Activated T-cell treated with anti-CD3 and anti-CD28 coated beads, Interleukin-2, amount 50 U/mL, for 4 hours (primary cell): ENCODE measurements around the gene NCKAP1. TPM values are rescaled to one million over a fixed set of nuclear protein-coding genes. Genes with fewer than 3 reads are reported as not detected.
"Not testable (repeated sequence)": the region's sequence is repeated elsewhere in the genome, so short reads cannot be mapped to it uniquely, and the experiment has no call there.

Experiments
- ATAC-seq, 2 donors: fragments of 200-7000 bp; cut with Tn5 transposase; one replicate each; pipeline ENCODE4 v1.10.0; 2021
- DNase-seq: peaks from one replicate; pipeline ENCODE4 v3.0.0-alpha.2; 2020
- H3K27me3 Mint-ChIP-seq: one replicate; pipeline ENCODE4 v1.8.0; 2021; ENCODE audit warnings: low read depth, mixed read lengths
- H3K36me3 Mint-ChIP-seq: one replicate; pipeline ENCODE4 v1.8.0; 2022; ENCODE audit warnings: mixed read lengths; ENCODE audit not compliant: insufficient read depth
- H3K4me1 Mint-ChIP-seq: one replicate; pipeline ENCODE4 v1.8.0; 2021; ENCODE audit warnings: low read depth, mixed read lengths
- H3K4me3 Mint-ChIP-seq: one replicate; pipeline ENCODE4 v1.8.0; 2021; ENCODE audit warnings: mild to moderate bottlenecking, moderate library complexity, mixed read lengths
- H3K9me3 Mint-ChIP-seq: one replicate; pipeline ENCODE4 v1.8.0; 2021; ENCODE audit warnings: mixed read lengths
- total RNA-seq, 3 donors: library from RNA; stranded (reverse); gene quantifications; one replicate each; pipeline ENCODE4 v1.2.1, GENCODE V29; 2021

NCKAP1 gene
- total RNA-seq, 3 donors from 2014 or later = 8.2 to 13.0 (median 8.3) TPM

GRCh38 chr2:182887753-182888415 lies 150.4 kb downstream of the NCKAP1 start:
- Mint-ChIP-seq H3K9me3 (no peaks in the 10 kb centered on the region), H3K4me1 (no peaks in the 10 kb centered on the region), H3K36me3 (no peaks in the 10 kb centered on the region), H3K27me3 (no peaks in the 10 kb centered on the region), H3K4me3 (no peak overlapping the region)
- DNase-seq (no peak), ATAC-seq (no peak)

- Mint-ChIP-seq H3K36me3 (no peaks in the 10 kb centered on the region), H3K4me3 (no peak overlapping the region), H3K9me3 (no peaks in the 10 kb centered on the region), H3K4me1 (no peaks in the 10 kb centered on the region), H3K27me3 (no peaks in the 10 kb centered on the region)
- DNase-seq = no peak
- no peak for ATAC-seq
Measured at GRCh38 chr2:182887093-182887492, 151.2 kb downstream of the NCKAP1 start.

- Mint-ChIP-seq H3K4me1 (no peaks in the 10 kb centered on the region), H3K9me3 (no peaks in the 10 kb centered on the region), H3K27me3 (no peaks in the 10 kb centered on the region), H3K36me3 (no peaks in the 10 kb centered on the region), H3K4me3 (no peak overlapping the region)
- no peak for DNase-seq
- ATAC-seq = no peak
Measured at GRCh38 chr2:182885771-182886170, 152.5 kb downstream of the NCKAP1 start.

- Mint-ChIP-seq H3K4me1 (no peaks in the 10 kb centered on the region), H3K36me3 (no peaks in the 10 kb centered on the region), H3K27me3 (no peaks in the 10 kb centered on the region), H3K4me3 (no peak overlapping the region), H3K9me3 (peaks cover 3% of the 10 kb centered on the region)
- no peak for DNase-seq
- no peak for ATAC-seq
Measured at GRCh38 chr2:182883451-182883850, 154.8 kb downstream of the NCKAP1 start.

GRCh38 chr2:182880100-182880499 lies 158.2 kb downstream of the NCKAP1 start:
- H3K9me3 Mint-ChIP-seq, H3K27me3 Mint-ChIP-seq, H3K4me1 Mint-ChIP-seq, H3K36me3 Mint-ChIP-seq, ATAC-seq, H3K4me3 Mint-ChIP-seq, DNase-seq: not testable (repeated sequence)

GRCh38 chr2:182876653-182877052 lies 161.6 kb downstream of the NCKAP1 start:
- not testable (repeated sequence) for H3K27me3 Mint-ChIP-seq, DNase-seq, H3K4me1 Mint-ChIP-seq, H3K4me3 Mint-ChIP-seq, H3K36me3 Mint-ChIP-seq, ATAC-seq, H3K9me3 Mint-ChIP-seq

GRCh38 chr2:182870227-182870626 lies 168.0 kb downstream of the NCKAP1 start:
- Mint-ChIP-seq H3K27me3 (peaks cover 55% of the 10 kb centered on the region), H3K4me3 (no peak overlapping the region), H3K4me1 (peaks cover 14% of the 10 kb centered on the region), H3K9me3 (no peaks in the 10 kb centered on the region), H3K36me3 (no peaks in the 10 kb centered on the region)
- no peak for ATAC-seq
- DNase-seq = no peak

GRCh38 chr2:182868054-182868796 lies 170.0 kb downstream of the NCKAP1 start:
- H3K36me3 Mint-ChIP-seq = no peaks in the 10 kb centered on the region
- peaks cover 66% of the 10 kb centered on the region for H3K27me3 Mint-ChIP-seq
- DNase-seq = no peak
- H3K9me3 Mint-ChIP-seq = no peaks in the 10 kb centered on the region
- H3K4me3 Mint-ChIP-seq = no peak overlapping the region
- H3K4me1 Mint-ChIP-seq = peaks cover 14% of the 10 kb centered on the region
- ATAC-seq = no peak

- Mint-ChIP-seq H3K36me3 (no peaks in the 10 kb centered on the region), H3K4me1 (peaks cover 14% of the 10 kb centered on the region), H3K27me3 (peaks cover 68% of the 10 kb centered on the region), H3K4me3 (no peak overlapping the region), H3K9me3 (no peaks in the 10 kb centered on the region)
- DNase-seq (no peak), ATAC-seq (no peak)
Measured at GRCh38 chr2:182867426-182868053, 170.7 kb downstream of the NCKAP1 start.

- Mint-ChIP-seq H3K9me3 (no peaks in the 10 kb centered on the region), H3K27me3 (peaks cover 62% of the 10 kb centered on the region), H3K36me3 (no peaks in the 10 kb centered on the region), H3K4me3 (peak within 1 kb of the TSS; percentile 60), H3K4me1 (peaks cover 14% of the 10 kb centered on the region)
- ATAC-seq = peak; percentile 54 to 61
- DNase-seq = no peak
Measured at GRCh38 chr2:182866461-182867406, 171.5 kb downstream of the NCKAP1 start, which contains the start of gene FRZB. TSS of gene FRZB (minus strand) at chr2:182866637. CDS start at chr2:182866552, 85 bp downstream.

- Mint-ChIP-seq H3K4me1 (peaks cover 14% of the 10 kb centered on the region), H3K36me3 (no peaks in the 10 kb centered on the region), H3K27me3 (peaks cover 63% of the 10 kb centered on the region), H3K9me3 (no peaks in the 10 kb centered on the region), H3K4me3 (peak overlapping the region; percentile 39)
- ATAC-seq (peak; percentile 10 to 28), DNase-seq (no peak)
Measured at GRCh38 chr2:182866095-182866460, 172.2 kb downstream of the NCKAP1 start.

GRCh38 chr2:182864949-182865570 lies 173.2 kb downstream of the NCKAP1 start:
- peaks cover 14% of the 10 kb centered on the region for H3K4me1 Mint-ChIP-seq
- H3K27me3 Mint-ChIP-seq = peaks cover 56% of the 10 kb centered on the region
- ATAC-seq (no peak), DNase-seq (no peak)
- H3K9me3 Mint-ChIP-seq = no peaks in the 10 kb centered on the region
- no peaks in the 10 kb centered on the region for H3K36me3 Mint-ChIP-seq
- no peak overlapping the region for H3K4me3 Mint-ChIP-seq

- peaks cover 14% of the 10 kb centered on the region for H3K4me1 Mint-ChIP-seq
- ATAC-seq (no peak), DNase-seq (no peak)
- peaks cover 44% of the 10 kb centered on the region for H3K27me3 Mint-ChIP-seq
- no peak overlapping the region for H3K4me3 Mint-ChIP-seq
- H3K36me3 Mint-ChIP-seq = no peaks in the 10 kb centered on the region
- H3K9me3 Mint-ChIP-seq = no peaks in the 10 kb centered on the region
Measured at GRCh38 chr2:182863642-182864041, 174.6 kb downstream of the NCKAP1 start.
